NCI-H1092 treated with DMSO at 0.1 percent for 48 hours (cell line): Measurements from ENCODE around the gene MIAT.
"Not testable (repeated sequence)": the region's sequence is repeated elsewhere in the genome, so short reads cannot be mapped to it uniquely, and the experiment has no call there.

ENCODE experiments used
- DNase-seq: peaks from one replicate; lab custom pipeline; 2025; lab: John Stamatoyannopoulos, UW

The MIAT gene

DNA sequence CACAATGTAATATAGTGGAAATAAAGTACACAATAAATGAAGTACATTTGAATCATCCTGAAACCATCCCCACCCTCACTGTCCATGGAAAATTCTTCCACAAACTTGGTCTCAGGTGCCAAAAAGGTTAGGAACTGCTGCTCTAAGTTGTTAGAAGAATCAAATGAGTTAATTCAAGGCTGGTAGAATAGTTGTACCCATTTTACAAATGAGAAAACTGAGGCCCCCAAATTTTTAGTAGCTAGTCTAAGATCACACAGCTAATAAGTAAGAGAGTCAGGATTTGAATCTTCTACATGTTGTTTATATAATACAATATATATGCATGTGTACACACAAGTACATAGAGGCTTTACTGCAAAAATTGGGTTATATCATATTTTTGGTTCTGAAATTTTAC lies 43.1 kb downstream of the MIAT start:
- no peak for DNase-seq

DNA sequence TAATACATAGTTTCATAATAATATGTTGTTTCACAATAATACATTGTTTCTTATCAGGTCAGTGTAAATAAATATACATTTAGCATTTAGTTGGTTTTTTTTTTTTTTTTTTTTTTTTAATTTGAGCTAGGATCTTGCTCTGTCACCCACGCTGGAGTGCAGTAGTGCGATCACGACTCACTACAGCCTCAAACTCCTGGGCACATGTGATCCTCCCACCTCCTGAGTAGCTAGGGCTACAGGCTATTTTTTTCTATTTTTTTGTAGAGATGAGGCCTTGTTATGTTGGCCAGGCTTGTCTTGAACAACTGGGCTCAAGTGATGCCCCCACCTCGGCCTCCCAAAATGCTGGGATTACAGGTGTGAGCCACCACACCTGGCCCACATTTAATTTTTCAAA lies 43.5 kb downstream of the MIAT start:
- DNase-seq, result no peak

- no peak for DNase-seq
These were observed 43.9 kb downstream of the MIAT start for GRCh38 chr22:26701323-26701722.

GRCh38 chr22:26702906-26703830 lies 45.8 kb downstream of the MIAT start:
- DNase-seq, result no peak

DNA sequence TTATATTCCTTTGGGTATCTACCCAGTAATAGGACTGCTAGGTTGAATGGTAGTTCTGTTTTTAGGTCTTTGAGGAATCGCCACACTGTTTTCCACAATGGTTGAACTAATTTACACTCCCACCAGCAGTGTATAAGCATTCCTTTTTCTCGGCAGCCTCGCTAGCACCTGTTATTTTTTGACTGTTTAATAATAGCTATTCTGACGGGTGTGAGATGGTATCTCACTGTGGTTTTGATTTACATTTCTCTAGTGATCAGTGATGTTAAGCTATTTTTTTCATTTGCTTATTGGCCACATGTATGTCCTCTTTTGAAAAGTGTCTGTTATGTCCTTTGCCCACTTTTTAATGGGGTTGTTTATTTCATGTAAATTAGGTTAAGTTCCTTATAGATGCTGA lies 48.0 kb downstream of the MIAT start:
- DNase-seq, result not testable (repeated sequence)

DNA sequence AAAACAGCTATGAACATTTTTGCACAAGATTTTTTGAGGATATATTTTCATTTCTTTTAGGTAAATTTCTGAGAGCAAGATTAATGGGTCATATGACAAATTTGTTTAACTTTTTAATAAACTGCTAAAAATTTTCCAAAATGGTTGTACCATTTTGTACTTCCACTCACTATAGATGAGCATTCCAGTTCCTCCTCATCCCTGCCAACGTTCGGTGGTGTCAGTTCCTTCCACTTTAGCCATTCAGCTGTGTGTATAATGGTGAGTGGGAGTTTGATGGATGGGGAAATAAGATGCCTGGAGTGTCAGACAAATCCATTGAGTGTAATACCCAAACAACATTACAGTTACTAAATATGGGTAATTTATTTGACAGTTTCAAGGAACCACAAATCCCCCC lies 49.7 kb downstream of the MIAT start:
- no peak for DNase-seq

- DNase-seq, result no peak
These were observed 50.2 kb downstream of the MIAT start for GRCh38 chr22:26707581-26707980.

DNA sequence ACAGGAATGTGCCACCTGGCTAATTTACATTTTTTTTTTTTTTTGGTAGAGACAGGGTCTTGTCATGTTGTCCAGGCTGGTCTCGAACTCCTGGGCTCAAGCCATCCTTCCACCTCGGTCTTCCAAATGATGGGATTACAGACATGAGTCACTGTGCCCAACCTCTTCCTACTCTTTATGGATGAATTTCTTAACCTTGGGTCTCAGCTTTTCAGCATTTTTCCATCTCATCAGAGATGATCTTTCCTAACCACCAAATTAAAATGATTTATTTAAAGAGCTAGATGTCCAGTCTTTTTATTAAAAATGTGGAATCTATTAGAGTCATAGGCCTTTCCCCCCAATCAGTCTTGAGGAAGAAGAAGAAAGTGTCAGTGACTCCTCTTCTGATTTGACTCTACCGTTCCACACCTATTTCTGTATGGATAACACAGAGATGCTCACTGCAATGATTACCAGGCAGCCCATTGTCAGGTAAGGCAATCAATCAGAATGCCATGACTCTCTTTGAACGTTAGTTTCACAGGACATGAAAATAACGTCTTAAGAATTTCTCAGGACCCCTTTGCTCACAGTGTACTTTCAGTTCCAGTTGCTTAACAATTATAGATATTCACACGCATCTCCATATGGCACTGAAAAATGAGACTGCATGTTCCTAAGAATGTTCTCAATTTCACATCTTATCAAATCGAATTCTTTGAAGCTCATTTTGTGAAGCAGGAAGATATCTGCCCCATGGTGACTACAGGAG lies 51.0 kb downstream of the MIAT start:
- DNase-seq, result no peak

GRCh38 chr22:26709617-26710390 lies 52.4 kb downstream of the MIAT start:
- no peak for DNase-seq

DNA sequence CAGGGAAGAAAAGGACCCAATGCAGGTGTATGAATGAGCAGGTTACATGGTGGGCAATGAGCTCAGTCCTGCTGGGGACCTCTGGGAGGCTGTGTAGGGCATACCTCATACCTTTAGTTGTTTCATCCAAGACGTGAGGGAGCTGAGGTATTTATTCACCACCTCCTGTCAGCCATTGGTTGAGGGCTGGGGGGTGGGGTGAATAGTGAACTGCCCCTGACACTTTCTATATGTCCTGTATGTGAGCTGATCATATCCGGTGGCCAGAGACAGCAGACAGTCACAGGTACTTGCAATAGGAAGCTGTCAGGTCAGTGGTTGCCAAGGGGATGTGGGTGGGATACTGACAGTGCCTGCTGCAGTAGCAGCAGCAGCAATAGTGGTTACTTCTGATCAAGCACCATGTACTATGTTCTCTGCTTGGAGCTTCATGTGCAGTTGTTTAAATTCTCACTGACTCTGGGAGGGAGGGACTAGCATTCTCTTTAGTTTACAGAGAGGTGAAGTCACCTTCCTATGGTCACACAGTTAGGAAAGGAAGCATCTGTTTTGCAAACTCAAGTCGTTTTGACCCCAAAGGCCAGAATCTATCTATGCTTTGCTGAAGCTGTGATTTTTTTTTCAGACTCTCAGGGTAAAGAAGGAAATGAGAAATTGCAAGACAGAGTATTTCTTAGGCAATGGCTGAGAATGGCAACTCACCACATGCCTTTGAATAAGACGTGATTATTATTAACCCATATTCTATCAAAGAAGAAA lies 54.0 kb downstream of the MIAT start:
- DNase-seq, result no peak

DNA sequence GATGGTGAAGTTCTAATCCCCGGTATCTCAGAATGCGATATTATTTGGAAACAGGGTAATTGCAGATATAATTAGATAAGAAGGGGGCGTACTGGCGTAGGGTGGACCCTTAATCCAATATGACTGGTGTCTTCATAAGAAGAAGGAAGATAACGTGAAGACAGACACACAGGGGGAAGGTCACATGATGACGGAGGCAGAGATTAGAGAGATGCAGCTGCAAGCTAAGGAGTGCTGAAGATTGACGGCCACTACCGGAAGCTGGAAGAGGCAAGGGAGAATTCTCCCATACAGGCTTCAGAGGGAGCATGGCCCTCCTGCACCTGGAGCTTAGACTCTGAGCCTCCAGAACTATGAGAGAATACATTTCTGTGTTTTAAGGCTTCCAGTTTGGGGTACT lies 54.8 kb downstream of the MIAT start:
- DNase-seq, result no peak

- no peak for DNase-seq
These were observed 56.5 kb downstream of the MIAT start for GRCh38 chr22:26713823-26714449.

GRCh38 chr22:26714971-26715370 lies 57.6 kb downstream of the MIAT start:
- no peak for DNase-seq

GRCh38 chr22:26715392-26715936 lies 58.1 kb downstream of the MIAT start:
- no peak for DNase-seq

GRCh38 chr22:26718488-26718887 lies 61.1 kb downstream of the MIAT start:
- DNase-seq, result no peak

DNA sequence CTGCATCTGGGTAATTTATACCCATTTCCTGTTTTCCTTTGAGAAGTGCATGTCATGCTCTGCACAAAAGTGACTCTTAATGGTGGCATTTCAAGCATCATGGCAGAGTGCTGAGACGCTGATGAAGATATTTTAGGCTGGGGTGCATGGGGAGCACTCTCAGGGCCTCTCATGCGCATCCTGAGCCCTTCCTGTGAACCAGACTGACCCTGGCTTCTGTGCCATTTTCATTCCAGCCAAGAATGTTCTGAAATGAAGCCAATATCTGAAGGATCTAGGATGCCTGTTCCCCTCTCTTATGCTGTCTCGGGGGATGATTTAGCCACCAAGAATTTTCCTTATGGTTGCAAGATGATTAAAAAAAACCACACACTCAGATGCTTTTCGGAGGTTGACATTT lies 61.5 kb downstream of the MIAT start:
- no peak for DNase-seq

- no peak for DNase-seq
These were observed 64.8 kb downstream of the MIAT start for GRCh38 chr22:26722159-26722558.

DNA sequence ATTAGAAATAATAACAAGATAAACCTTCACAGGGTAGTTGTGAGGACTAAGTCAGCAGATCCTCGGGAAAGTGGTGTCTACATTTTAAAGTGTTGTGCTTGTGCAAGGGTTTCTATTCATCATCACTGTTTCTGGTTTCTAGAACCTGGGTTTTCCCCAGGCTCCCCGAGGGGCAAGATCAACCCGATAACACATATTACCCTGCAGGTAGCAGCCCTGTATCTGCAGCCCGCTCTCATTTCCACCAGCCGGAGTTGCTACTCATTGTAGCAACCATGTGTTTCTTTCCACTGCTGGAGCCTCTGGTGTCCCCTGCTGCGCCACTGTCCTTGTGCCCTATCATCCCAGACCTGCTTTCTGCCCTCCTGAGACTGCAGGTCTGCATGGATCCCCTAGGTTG lies 67.0 kb downstream of the MIAT start:
- DNase-seq, result no peak

- no peak for DNase-seq
These were observed 67.8 kb downstream of the MIAT start for GRCh38 chr22:26725012-26725676.
